RCC 7860 (cell line): ENCODE measurements around the gene STRA8.
A peak's percentile ranks its signal among the peaks of the same experiment; 100 is the strongest.

Experiments
- DNase-seq: peaks from one replicate; pipeline ENCODE4 v3.0.0-alpha.2; 2015; ENCODE audit warnings: low spot score
- FAIRE-seq: peaks from 2 replicates; lab custom pipeline; 2012; peaks lifted over from hg19 to GRCh38; lab: Jason Lieb, UNC

STRA8 gene, protein sequence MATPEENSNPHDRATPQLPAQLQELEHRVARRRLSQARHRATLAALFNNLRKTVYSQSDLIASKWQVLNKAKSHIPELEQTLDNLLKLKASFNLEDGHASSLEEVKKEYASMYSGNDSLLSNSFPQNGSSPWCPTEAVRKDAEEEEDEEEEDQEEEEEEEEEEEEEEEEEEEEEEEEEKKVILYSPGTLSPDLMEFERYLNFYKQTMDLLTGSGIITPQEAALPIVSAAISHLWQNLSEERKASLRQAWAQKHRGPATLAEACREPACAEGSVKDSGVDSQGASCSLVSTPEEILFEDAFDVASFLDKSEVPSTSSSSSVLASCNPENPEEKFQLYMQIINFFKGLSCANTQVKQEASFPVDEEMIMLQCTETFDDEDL

DNA sequence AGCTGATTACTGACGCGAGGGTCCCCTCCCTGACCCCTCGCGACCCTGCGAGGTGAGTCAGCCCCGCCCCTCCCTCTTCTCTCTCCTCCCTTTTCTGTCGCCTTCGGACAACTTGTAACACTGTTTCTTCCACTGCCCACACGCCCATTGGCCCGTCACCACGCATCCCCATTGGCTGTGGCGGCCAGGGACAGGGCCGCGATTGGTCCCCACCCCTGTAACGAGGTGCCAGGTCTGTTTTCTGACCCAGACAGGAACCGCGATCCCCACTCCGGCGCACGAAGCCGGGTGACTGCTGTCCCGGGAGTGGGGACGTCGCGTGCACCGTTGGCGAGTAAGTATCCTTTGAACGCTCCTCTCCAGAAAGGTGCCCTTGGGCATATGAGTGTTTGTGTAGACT, at the start of gene STRA8:
Gene STRA8 (plus strand): TSS at position 269 of the 400 bp plus-strand sequence. CDS start 6,687 bp downstream, outside the sequence.
- DNase-seq = no peak
- no peak for FAIRE-seq

DNA sequence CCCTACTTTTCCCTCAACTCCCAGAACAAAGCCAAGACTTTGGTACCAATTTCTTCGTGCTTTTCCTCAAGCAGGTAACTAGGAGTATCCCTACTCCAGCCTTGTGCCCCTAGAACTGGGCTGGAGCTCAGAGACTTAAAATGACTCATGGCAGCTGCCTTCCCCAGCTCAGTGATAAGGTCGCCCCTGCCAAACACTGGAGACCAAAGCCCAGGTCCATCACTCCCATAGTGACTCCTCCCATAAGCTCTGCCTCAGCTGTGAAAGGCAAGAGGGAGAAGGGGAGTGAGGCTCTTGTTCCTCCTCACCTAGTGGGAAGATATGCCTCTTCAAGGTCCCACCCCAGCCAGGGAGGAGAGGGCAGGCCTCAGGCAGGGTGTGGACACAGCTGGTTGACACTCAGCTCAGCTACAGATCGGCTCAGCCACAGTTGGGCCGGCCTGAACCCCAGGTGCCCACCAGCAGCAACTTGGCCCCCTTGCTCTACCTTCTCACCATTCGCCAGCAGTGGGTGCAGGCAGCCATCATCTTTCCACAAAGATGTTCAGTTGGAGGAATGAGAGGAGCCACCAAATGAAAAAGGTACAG, 49.3 kb upstream of the STRA8 start:
- DNase-seq (no peak), FAIRE-seq (no peak)

DNA sequence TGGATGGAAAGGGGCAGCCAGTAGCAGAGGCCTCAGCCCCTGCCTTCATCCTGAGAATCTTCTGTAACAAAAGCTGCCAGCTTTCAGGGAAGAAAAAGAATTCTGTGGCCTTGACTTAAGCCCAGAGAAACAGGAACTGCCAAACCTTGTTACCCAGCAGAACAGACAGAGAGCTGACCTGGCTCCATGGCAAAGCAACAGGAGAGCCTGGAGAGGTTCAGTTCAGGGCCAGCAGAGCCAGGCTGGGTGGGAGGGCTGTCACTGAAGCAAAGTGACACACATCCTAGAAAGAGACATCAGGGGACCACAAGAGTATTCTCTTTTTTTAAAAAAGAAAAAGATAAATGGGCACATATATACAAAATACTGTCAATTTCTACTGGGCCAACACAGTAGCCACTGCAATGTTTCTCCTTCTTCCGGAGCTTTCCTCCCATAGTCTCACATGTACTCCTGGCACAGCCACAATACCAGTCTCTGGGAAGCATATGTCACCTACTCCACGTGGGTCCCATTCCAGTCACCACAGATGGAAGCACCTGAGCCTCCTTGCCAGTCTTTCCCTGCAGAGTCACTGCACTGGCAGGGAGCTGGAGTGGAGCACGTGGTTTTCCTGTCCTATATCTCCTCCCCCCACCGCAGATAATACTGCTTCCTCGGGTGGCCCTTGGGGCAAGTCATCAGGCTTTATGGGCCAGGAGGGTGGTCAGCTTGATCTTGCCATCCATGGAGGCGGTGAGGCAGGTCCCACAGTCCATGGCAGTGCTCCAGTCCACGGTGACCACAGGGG, 48.0 kb upstream of the STRA8 start:
- DNase-seq (peak; percentile 35), FAIRE-seq (no peak)

DNA sequence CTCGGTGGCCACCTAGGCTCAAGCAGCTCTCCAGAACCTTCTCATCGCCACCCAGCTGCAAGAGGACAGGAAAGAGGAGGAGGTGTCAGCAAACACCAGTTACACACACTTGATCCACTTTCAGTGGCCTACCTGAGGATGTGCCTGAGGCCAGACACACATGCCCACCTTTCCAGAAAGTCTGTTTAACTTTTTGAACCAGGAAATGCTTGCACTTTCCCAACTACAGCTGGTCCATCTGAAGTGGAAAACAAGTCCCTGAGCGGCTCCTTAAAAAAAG, 47.4 kb upstream of the STRA8 start:
- no peak for DNase-seq

DNA sequence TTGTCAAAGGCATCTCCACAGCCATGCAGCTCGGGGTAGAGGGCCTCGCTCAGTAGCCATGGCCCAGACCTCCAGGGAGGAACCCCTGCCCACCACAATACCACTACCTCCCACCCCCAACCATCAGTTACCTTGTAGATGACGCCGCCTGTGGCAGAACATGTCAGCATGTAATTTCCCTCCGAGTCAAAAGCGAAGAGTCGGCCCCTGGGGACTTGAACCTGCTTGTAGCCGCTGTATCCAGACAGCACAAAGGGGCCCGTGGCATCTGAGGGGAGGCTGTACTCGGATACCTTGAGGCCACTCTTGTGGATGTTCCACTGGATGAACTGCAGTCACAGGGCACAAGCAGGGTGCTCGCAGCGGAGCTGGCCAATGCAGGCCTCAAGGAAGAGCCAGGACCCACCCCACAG, 46.8 kb upstream of the STRA8 start:
- FAIRE-seq (no peak), DNase-seq (no peak)

More for the DNA sequence above, 47.4 kb upstream of the STRA8 start:
- FAIRE-seq = no peak

DNA sequence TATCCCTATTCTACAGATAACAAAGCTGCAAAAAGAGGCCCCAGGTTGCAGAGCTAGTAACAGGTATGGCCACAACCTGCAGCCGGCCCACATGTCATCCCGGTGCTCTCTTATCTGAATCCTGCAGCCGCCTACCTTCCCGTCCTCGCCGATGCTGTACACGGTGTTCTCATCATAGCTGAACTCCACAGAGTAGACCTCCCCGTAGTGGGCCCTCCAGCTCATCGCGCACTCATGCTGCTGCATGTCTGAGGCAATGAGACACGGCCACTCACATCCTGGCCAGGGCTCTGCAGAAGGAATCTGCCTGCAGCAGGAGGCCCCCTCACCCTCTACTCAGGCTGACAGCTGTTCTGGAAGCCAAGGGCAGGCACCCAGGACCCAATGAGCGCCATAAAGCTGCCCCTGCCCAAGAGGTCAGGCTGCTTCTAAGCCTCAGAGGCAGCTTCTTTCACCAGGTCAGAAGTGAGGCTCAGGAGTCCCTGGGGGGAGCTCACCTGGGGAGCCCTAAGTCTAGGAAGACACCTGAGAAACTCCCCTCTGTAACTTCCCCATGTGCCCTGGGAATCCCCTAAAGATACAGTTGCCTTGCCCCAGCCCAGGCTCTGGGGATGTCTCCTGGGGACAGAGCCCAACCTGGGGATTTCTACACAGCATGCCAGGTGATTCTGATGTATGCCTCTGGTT, 45.2 kb upstream of the STRA8 start:
- DNase-seq (no peak), FAIRE-seq (no peak)

DNA sequence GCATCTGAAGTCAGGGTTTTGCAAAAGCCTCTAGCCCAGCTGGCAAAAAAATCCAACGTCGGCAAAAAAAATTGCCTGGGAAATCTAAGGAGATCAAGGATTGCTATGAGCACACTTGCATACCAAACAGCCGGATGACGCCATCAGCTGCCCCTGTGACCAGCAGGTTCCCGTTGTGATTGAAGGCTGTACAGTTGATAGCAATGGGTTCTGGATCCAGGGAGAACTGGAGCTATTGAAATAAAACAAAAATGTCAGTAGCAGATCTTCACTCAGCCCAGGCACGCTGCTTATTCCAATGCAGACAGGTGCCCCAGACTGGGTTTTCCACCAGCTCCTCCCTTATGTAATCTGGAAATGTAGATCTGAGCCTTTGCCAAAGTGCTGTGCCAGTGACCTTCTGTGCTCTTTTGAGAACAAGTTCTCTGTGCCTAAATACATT, 44.4 kb upstream of the STRA8 start:
- FAIRE-seq = no peak
- DNase-seq = no peak

DNA sequence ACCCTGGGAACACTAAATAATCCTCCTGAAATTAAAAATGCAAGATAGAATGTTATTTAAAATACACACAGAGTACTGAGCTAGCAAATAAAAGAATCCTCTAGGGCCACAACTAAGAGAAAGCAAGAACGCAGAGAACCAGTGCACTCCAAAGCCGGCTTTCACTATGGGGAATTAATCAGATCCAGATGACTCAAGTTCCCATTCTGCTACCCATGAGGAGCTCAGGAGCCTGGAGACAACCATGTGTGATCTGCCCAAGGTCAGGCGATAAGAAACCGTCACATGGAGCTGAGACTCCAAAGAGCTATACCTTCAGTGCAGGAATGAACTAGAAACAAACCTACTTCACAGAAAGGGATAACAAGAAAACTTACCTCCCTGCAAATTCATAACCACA, 43.7 kb upstream of the STRA8 start:
- DNase-seq (no peak), FAIRE-seq (no peak)

DNA sequence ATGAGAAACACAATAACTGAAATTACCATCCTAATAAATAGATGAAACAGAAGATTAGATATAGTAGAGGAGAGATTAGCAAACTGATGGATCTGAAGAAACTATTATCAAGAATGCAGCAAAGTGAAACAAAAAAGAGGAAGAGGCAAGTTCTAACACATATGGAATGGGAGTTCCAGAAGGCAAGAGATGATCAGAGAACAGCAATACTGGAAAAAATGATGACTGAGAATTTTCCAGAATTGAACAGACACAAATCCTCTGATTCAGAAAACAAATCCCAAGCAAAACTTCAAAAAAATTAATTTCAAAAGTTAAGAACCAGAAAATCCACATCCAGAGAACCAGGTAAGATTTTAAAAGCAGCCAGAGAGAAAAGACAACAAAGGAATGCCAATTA, 42.9 kb upstream of the STRA8 start:
- DNase-seq = no peak

DNA sequence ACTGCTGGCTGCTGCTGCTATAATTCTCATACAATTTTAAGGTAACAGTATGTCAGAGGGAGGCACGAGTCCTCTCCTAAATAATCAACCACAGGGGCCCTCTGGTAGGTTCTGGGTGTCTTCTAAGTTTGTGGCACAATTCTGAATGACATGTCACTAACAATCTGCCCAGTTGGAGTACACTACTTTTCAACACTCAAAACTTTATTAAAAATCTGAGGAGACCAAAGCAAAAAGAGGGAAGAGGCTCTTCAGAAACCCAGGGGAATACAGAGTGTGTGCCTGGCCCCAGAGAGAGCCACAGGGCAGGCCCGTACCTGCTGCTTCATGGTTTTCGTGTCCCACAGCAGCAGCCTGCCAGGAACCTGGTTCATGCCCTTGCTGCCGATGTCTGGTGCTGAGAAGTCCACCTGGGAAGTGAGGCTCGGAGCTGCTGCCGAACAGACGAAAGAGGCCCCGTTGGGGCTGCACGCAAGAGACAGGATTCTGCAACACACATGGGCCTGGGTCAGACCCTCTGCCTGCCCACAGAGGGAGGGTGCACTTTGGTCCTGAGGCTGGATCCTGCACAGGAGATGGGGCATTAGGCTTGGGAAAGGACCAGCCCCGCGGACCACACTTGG, 40.6 kb upstream of the STRA8 start:
- DNase-seq (no peak), FAIRE-seq (no peak)

More for the DNA sequence above, 42.9 kb upstream of the STRA8 start:
- FAIRE-seq = no peak

DNA sequence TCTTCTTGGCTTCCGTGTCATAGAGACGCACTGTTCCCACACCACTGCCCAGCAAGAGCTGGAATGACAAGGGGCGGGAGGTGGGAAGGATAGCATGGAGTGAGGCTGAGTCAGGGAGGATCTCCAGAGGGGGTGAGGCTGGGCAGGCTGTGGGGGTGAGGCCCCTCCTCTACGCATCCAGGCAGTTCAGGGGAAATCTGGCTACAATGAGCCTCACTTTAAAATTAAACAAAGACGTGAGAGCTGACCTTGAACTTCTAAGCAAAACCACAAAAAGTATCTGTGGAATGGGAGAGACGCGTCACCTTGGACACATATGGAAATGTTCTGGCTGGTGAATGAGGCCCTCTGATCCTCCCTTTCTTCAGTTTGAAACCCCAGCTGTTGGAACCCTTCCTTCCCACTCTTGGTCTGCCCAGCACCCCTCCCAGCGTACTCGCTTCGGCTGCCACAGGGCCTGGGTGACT, 40.0 kb upstream of the STRA8 start:
- peak; percentile 92 for DNase-seq
- FAIRE-seq = peak; percentile 62

DNA sequence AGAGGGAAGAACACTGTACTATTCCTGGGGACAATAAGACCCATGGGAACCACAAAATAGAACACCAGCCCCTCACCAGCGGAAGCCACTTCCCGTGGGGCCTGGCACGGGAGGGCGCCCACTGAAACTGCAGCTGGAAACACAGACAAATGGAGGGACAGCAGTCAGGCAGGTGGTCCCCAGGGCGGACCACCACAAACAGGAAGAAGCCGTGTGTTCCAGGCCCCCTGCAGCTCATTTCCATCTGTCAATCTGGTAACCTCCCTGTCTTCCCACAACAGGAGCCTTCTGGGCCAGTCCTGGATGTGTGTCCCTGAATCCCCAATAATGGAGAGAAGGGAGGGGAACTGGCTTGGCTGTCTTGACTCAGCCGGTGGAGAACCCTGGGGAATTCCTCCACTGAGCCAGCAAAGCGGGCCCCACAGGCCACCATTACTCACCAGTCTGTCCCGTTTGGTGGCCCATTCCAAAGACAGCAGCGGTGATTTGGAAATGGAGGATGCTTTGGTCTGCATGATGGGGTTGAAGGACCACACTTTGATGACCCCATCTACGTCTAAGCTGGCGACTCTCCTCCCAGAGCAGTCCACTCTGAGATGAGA, 39.0 kb upstream of the STRA8 start:
- DNase-seq (peak; percentile 49), FAIRE-seq (no peak)

DNA sequence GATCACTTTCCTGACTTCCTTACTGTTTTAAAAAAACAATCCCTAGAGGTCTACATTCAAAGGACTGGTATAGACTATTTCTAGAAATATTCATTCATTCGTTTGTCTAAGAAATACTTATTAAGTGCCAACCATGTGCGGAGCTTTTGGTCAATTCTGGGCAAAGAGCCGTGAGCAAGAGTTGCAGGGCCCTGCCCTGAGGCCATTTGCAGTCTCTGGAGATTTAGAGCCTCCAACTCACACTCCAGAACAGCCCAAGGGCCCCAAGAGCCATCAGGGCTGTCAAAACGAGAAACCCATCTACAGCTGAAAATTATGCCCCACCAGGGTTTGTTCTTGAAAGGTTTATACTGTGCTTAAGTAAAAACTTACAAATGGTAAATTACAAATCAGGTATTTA, 38.5 kb upstream of the STRA8 start:
- no peak for FAIRE-seq
- DNase-seq = no peak

DNA sequence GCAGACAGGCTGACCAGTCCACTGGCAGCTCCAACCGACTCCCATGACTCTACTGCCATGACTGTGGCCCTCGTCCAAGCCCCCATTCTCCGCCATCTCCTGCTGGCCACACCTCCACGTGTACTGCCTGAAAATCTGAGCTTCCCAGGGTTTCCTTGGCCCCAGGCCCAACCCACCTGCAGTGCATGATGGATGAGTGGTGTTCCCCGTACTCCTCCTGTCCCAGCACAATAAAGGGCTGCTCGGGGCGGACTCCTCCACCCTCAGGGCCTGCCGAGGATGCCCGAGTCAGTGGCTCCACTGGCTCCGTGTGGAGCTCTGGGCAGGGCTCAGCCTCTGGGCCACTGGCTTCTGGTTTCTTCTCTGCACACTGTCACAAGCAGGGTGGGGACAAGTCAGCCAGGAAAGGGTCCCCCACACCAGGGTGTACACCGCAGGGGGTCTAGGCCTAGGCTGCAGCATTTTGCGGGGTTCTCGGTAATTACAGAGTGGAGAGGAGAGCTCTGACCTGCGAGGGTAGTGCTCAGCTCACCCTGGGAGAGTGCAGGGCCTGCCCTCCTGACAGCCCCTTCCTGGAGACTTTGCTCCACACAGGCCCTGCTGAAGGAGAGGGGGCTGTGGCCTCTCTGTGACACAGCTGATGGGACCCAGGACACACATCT, 37.5 kb upstream of the STRA8 start:
- DNase-seq = no peak
- FAIRE-seq = no peak

DNA sequence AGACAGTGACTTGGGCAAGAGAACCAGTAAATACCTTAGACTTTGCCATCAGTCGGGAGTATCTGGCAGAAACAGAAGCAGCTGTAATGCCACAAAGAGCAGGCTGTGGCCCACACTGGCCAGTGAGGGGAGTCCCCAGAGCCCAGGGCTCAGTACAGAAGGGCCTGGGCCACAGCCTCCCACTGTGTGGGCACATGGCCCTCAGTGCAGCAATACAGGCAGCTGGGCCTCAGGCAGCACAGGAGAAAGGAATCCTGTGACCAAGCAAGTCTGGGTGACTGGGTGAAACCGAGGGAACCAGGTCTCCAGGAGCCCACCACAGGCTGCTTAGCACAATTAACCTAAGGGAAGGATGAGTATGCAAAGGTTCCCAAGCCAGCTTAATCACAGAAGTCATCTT, 36.3 kb upstream of the STRA8 start:
- FAIRE-seq = no peak
- no peak for DNase-seq

DNA sequence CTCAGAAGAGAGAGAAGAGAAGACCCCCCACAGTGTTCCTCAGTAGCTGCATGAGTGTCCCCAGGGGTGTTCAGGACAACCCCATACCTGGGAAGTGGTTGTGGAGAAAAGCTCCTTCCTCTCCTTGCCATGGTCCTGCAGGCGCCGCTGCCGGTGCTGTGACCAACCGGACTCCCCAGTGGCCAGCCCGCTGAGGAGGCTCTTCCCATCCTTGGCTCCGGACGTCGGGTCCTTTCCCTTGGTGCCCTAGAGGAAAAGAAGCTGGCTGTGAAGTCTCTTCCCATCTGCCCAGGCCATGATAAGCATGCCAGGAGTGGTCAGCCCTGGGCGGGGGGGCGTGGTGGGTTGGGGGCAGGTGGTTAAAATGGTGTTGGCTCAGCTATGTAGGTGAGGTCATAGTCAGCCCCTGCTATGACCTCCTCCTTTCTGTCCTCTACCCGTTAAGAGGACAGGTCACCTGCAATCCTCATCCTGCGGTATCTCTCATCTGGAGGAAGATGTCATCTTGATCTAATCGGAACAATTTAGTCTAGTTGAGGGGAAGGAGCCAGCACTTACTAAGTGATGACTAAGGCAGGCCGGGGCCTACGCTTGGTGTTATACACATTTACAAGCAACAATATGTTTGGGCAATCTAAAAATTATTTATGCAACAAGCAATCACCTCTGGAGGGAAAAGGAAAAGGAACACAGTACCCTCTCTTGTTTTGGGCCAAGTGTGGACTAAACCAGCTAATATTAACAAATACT, 35.6 kb upstream of the STRA8 start:
- FAIRE-seq (no peak), DNase-seq (no peak)

DNA sequence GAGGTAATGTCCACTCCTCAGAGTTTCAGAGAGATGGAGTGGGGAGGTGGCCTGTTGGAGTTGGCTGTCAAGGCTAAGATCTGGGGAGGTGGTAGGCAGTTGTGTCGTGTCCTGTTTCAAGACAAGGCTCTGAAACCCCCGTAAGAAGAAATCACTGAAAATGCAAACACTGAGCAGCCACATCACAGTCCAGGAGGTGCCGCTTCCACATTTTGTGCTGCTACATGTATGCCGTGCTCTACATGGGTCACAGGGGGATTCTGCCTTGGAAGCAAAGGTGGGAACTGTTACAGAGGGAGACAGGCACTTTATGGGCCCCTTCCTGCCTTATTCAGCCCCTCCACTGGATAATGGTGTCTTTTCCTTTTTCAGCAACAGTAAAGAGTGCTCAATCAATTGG, 34.2 kb upstream of the STRA8 start:
- FAIRE-seq (no peak), DNase-seq (no peak)

DNA sequence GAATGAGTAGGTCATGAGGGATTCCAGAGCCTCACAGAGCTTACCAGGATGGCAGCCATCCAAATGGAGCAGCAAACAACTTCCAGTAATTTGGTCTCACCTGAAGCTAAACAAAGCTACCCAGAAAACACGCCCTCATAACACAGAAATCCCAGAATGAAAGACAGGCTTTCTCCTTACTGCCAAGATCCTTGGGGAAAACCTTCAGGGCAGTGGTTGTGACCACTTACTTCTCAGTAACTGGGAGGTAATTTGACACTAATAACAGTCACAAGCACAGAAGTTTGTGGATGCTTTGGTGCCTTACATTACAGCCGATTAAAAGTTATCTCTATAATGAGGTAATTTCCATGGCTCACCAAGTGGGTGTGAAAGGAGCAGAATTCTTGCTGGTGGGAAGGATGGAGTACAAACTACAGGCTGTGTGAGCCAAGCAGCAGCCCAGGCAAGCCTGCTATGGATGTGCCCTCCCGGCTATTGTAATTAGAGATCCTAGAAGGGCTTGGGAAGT, 32.8 kb upstream of the STRA8 start:
- DNase-seq = no peak
- no peak for FAIRE-seq

DNA sequence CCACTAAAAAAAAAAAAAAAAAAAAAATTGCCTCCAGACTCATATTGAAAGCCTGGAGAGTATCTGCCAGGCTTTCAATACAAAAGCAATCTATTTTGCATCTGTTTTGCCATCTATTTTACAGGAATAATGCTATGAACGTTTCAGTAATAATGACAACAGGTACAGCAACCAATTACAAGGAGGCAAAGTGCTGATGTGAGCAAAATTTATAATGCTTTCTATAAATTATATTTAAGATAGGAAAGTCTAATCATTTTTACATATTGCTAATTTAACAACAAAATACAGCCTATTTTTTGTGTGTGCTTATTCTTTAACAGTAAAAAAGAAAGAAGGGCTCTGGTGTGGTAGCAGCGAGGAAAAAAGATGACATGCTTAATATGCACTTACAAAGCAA, 32.3 kb upstream of the STRA8 start:
- DNase-seq = no peak
- no peak for FAIRE-seq
